NT2/D1 (cell line): ENCODE results near the gene PRPF40A.

Experiments
- YY1 ChIP-seq: IDR thresholded peaks from 2 replicates; pipeline ENCODE4 v1.6.1; 2011; ENCODE audit not compliant: insufficient read length, insufficient read depth
- ZNF274 ChIP-seq: IDR thresholded peaks from 2 replicates; pipeline ENCODE4 v1.6.1; 2011; ENCODE audit warnings: mild to moderate bottlenecking, low read depth, low read length

DNA sequence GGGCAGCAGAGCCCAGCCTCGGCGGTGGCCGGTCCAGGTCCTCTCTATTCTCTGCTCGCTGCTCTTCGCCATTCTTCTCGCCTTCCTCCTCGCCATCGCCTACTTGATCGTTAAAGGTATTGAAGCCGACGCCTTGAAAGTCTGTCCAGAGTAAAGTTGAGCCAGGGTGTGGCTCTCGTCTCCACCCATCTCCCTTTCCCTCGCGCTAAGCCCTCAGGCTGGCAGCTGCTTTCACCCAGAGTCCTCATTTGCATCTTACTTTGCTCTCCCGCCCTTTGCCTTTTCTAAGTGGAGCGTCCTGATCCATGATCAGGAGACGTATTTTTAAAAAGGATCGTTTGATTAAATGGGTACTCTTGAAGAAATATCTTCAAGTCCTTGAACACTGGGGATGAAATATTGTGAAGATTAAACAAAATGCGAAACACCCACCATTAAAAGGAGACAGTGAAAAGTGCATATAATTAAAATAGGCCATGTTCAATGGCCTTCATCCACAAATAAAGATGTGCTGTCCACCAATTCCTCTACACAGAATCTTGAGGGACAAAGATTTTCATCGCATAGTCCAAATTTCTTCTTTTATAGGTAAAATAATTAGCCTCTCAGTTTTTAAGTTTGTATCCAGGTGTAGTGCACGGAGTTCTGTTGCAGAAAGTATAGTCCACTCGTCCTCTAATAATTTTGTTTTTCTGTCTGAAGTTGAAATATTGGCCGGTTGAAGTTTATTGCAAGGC, 1.8 kb upstream of the PRPF40A start:
- TF ChIP-seq YY1 = no peak
- no peak for TF ChIP-seq ZNF274
